NCI-H748 treated with DMSO at 0.1 percent for 48 hours (cell line): ENCODE measurements around the gene FBXL7.

Experiments used
- DNase-seq: peaks from one replicate; lab custom pipeline; 2025; lab: John Stamatoyannopoulos, UW

The FBXL7 gene

DNA sequence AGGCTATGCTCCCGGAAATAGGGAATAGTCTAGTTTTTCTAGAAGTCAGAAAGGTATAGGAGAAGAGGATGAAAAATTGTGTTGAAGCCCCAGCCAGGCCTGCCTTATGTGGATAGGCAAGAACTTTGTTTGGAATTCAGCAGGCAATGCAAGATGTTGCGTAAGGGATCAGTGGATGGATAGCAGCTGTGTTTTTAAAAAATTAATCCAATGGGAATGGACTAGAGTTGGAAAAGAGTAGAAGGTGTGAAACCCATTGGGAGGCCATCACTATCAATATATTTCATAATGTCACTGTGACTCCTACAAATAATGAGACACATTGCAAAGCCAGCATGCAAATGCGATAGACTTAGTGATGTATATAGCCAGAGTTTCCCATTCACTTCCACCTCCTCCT lies 397.7 kb downstream of the FBXL7 start:
- DNase-seq, result no peak

DNA sequence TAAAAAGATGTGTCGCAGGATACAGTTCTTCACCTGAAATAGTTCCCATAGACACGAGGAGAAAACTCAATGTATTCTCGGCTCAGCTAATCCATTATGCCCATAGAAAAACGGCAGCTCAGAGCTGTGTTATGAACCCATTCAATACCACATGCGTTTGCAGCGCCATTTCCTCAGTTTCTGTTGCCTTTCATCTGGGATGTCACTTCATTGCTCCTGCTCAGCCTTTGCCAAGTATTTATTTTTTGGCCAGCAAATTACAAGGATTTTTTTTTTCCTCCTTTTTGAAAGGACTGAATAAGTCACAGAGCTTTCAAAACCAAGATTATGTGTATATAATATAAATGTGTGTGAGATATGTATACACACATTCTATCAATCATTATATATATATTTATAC lies 398.7 kb downstream of the FBXL7 start:
- DNase-seq, result no peak

DNA sequence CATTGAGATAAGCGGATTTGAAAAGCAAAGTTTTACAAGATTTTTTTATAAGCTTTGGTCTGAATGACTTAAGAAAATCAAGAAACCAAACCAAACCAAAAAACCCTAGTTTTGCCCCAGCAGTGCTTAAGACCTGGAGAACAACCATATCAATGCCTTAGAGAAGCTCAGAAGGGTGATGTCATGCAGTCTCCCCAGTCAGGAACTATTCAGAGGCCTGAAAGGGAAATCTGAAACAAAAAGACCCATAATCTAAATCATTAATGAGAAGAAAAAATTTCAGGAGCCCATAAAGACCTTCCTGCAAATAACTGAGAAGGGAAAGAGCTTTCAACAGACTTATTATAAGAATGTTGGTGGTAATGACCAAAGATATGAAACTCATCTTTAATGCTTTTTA lies 399.5 kb downstream of the FBXL7 start:
- DNase-seq, result no peak

GRCh38 chr5:15901151-15901550 lies 401.2 kb downstream of the FBXL7 start:
- DNase-seq, result no peak

DNA sequence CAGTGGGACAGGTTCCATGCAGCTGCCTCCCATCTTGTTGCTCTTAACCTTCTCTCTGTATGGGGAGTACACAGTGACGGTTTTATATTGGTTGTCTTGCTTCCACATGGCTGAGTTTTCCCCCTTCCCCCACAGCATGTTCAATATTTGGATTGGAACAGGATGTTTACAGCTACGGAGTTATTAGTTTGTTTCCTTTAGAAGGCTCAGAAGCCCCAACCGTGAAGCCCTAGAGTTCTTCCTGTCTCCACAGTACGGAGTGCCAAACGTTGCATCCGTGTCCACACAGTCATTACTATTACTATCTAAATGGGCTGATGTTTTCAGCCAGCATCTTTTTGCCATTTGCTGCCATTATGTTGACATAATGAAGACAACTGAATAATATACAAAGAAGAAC lies 402.1 kb downstream of the FBXL7 start:
- peak; percentile 52 for DNase-seq

DNA sequence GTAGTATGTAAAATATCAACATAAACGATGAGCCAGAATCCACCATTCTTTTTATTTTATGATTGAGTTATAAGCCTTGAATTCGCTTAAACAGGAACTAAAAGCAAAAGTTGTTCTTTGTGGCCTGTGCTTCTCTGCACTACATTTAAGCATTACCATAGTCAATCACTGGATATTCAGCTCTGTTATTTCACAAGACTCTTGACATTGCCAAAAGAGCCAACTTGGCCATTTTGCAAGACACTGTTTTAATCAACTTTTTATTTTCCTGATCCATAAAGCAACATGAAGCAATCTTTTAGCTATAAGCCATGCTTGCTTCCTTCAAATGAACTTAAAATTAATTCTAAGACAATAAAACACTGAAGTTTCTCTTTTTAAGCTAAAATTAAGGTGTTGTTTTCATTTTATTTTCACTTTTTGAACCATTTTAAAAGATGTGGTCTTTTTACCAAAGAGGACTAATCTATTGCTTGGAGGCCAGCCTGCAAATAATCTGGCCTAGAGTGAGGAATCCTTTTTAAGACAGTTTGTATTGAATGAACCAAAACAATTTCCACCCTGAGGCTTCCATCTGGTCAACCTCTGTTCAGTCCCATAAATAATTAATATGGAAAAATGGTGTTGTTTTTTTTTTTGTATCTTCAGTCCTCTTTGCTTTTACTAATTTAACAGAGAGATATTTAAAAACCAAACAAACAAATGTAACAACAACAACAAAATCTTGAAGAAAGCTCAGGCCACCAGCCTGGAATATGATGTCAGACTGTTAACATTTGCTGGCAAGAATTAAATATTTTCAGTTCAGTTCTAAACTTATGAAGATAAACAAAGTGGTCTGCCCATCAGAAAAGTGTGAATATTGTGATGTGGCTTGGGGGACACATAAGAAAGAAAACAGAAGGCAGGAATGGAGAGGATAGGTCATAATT lies 405.2 kb downstream of the FBXL7 start:
- DNase-seq, result no peak

DNA sequence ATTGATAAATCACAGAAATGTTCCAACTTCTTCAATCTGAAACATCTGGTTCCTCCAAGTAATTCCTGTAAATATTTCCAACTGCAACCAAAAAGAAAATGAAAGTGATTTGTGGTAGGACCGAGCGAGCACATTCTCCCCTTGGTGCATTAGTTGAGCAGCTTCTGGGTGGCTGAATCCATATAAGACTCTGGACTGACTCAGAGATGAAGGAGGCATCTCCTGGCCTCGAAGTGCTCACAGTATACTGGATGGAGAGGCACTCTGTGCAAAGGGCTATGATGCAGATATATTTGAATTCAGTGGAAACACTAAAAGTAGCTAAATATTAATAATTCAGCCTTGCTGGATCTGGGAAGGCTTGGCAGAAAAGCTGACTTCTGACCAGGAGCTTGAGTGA lies 414.7 kb downstream of the FBXL7 start:
- DNase-seq, result no peak

DNA sequence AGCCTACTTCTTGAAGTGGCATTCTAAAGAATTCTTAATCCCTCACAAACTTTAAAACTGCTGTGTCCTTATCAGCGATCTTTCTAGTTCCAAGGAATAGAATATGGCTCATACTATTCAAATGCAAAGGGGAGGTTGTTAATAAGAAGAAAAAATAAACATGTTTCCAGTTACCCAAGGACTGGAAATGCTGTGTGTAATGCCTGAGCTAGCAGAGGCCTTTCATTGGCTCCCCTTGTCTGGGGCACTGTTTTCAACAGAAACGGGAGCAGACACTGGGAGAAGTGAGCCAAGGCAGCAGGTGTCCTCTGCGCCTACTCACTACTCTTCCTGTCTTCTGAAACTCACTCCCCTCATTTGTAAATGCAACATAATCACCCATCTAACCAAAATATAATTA lies 426.6 kb downstream of the FBXL7 start:
- no peak for DNase-seq

DNA sequence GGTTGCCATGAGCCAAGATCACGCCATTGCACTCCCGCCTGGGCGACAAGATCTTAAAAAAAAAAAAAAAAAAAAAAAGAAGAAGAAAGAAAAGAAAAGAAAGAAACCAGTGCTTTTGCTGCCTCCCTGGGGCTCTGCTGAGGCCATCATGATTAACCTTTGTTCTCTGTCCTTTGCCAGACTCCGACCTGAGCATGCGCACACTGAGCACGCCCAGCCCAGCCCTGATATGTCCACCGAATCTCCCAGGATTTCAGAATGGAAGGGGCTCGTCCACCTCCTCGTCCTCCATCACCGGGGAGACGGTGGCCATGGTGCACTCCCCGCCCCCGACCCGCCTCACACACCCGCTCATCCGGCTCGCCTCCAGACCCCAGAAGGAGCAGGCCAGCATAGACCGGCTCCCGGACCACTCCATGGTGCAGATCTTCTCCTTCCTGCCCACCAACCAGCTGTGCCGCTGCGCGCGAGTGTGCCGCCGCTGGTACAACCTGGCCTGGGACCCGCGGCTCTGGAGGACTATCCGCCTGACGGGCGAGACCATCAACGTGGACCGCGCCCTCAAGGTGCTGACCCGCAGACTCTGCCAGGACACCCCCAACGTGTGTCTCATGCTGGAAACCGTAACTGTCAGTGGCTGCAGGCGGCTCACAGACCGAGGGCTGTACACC lies 427.9 kb downstream of the FBXL7 start:
- no peak for DNase-seq

DNA sequence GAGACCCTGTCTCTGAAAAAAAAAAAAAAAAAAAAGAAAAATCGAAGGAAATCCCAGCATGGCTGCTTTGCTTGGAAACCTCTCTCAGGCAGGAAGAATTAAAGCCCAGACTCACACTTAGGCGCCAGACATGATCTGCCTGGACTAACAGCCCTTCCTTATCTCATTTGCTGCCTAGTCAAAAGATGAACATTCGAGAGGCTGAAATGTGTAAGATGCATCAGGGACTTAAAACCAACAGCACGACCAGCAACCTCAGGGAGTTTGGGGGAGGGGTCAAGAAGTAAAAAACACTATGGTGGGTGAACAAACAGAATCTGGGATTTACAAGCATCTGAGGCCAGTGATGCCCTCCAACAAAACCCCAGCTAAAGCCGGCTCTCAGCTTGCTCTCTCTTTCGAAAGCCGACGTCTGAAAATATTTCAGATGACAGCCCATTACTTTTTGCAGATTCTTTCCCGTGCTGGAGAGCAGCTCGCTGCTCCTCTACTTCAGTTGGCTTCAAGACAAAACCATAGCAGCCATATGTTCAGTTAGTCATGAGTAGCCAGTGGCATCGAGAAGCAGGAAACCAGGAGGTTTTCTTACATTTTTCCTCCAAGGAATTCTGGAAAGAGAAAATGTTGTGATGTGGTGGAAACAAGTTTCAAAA lies 429.8 kb downstream of the FBXL7 start:
- no peak for DNase-seq

DNA sequence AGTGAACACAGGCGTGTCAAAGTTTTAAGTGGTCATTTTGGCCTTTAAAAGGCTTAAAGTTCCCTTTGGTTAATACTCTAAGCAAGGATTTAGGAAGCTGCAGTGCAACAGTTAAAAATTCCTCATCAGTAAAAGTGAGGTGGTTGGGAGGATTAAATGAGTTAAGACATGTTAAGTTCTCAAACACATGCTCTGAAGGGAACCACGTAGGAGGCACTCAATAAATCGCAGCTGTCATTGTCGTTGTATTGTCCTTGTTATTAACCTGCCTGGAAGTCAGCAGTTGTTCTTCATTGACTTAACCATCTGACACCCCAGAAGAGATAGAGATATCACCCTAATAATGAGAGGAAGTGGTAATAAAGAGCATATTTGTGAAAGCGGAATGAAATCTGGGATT lies 432.1 kb downstream of the FBXL7 start:
- no peak for DNase-seq

DNA sequence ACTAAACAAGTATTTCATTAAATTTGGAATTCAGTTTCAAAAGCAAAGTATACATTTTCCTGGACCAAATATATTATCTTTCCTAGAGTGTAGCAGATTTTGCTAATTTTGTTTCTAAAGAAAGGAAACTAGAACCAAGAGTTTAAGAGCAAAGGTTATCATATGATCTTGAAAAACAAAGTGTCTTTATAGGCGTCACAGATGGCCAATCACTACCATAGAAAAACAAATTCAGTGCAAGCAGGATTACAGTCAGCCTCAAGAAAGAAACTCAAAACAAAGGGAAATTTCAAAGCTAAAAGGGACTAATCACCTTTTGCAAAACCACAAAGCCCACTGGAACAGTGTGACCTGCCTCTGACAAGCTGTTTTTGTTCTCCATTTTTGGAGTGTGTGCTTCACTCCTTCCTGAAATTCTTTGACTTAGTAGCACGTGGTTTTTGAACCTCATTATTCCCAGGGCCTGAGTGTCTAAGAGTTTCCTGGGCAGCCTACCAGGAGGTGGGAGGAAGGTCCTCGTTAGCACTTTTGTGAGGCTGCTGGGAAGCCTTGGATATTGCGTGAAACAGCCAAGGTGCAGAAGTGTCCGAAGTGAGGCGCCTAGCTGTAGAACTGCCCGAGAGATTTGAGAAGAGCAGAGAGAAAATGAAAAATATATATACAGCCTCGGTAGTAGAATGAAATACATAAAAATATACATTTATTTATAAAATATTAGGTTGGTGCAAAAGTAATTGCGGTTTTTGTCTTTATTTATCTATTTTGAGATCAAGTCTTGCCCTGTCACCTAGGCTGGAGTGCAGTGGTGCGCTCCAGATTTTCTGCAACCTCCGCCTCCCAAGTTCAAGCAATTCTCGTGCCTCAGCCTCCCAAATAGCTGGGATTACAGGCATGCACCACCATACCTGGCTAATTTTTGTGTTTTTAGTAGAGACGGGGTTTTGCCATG lies 433.6 kb downstream of the FBXL7 start:
- no peak for DNase-seq

DNA sequence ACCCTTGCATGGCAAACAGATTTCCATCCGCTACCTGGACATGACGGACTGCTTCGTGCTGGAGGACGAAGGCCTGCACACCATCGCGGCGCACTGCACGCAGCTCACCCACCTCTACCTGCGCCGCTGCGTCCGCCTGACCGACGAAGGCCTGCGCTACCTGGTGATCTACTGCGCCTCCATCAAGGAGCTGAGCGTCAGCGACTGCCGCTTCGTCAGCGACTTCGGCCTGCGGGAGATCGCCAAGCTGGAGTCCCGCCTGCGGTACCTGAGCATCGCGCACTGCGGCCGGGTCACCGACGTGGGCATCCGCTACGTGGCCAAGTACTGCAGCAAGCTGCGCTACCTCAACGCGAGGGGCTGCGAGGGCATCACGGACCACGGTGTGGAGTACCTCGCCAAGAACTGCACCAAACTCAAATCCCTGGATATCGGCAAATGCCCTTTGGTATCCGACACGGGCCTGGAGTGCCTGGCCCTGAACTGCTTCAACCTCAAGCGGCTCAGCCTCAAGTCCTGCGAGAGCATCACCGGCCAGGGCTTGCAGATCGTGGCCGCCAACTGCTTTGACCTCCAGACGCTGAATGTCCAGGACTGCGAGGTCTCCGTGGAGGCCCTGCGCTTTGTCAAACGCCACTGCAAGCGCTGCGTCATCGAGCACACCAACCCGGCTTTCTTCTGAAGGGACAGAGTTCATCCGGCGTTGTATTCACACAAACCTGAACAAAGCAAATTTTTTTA lies 436.7 kb downstream of the FBXL7 start:
- no peak for DNase-seq

DNA sequence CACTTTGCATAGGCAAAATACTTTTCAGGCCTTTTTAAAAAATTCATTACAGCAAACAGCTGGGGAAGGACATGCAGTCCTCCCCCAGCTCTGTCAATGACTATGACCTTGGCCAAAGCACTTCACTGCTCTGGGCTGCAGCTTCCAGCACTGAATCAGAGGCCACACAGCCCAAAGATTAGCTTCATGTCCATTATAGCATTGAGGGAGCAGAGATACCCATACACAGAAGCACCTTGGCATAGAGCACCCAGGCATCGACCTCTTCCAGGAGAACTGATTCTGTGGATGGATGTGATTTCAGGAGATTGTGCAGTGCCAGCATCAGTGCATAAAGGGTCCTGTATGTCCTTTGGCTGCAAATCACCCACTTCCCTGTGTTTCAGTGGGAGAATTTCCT lies 437.7 kb downstream of the FBXL7 start:
- no peak for DNase-seq

- DNase-seq, result no peak
Measured at GRCh38 chr5:15938186-15938585, 438.2 kb downstream of the FBXL7 start.

GRCh38 chr5:15938961-15939360 lies 439.0 kb downstream of the FBXL7 start:
- no peak for DNase-seq

- DNase-seq, result no peak
Measured at GRCh38 chr5:15940905-15941304, 440.9 kb downstream of the FBXL7 start.

DNA sequence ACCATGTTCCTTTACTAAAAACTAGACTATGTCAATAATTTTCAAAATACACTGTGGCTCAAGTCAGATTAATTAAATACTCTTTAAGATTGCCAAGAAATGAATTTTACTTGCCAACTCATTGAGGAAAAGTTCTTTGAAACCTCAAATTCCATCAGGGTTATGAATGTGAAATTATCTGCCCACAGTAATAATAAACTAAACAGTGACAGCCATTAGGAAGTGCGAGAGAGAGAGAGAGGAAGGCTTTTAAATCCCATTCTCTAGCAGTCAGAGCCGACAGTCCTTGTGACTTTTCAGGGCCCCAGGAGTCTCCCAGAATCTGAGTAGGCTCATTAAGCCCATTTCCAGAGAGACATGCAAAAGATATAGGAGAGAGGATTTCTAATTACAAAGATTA lies 443.5 kb downstream of the FBXL7 start:
- no peak for DNase-seq

DNA sequence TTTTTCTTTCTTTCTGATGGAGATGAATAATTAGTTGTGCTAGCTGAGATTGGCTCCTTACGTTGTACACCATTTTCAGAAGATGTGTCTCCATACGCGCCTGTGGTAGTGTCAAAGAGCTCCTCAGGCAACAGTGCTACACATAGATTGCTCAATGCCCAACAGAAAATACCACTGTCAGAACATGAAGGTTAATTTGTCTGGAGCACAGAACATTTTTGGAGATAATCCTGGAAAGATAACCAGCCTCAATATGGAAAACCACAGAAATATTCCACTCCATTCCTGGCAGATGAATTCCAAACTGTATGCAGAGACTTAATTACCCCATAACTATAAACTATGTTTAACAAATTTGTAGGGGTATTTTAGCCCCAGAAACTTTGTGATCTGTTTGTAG lies 446.0 kb downstream of the FBXL7 start:
- no peak for DNase-seq

GRCh38 chr5:15948190-15948589 lies 448.2 kb downstream of the FBXL7 start:
- DNase-seq, result no peak

DNA sequence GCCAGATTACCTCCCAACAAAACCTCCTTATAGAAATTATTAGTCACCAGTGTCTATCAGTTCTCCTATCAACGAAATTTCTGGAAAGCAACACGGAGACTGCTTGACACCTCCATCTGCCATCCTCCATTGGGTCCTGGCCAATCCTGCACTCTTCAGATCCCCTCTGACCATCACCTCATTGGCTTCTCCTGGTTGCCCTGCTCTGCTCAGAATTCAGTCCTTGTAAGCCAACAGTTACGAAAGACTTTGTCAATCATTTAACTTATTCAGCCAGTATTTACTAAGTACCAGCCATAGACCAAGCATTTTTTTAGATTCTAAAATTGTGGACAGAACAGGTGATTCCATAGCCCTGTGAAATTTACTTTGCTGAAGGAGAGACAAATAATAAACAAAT lies 451.1 kb downstream of the FBXL7 start:
- DNase-seq, result no peak
